Endothelial cell of hepatic sinusoid (primary cell): Measurements from ENCODE around the gene IMPG1.
"Not testable (repeated sequence)": the region's sequence is repeated elsewhere in the genome, so short reads cannot be mapped to it uniquely, and the experiment has no call there.

Experiments
- in situ Hi-C: cut with HindIII; loops from 2 replicates; pipeline ENCODE4 v1.10.0; 2017; ENCODE audit warnings: low sequenced_read_pairs

Gene IMPG1

DNA sequence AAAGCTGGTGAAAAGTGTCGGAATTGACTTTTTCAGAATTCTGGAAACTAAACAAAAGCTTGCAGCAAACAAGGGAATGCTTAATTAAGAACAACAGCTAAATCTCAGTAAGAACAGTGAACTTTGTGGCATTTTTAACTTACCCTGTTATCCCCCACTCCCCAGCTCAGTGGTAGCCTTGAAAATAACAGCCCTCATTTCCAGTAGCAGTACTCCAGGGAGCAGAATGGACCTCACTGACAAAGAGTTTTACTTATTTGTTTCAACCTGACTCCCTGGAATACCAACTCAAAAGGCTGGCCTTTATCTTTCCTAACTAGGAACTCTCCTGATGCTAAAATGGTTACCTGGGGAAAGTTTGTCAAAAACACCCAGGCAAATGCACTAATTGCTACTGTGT lies 108.9 kb downstream of the IMPG1 start:
- in situ Hi-C loops: no loop called here

DNA sequence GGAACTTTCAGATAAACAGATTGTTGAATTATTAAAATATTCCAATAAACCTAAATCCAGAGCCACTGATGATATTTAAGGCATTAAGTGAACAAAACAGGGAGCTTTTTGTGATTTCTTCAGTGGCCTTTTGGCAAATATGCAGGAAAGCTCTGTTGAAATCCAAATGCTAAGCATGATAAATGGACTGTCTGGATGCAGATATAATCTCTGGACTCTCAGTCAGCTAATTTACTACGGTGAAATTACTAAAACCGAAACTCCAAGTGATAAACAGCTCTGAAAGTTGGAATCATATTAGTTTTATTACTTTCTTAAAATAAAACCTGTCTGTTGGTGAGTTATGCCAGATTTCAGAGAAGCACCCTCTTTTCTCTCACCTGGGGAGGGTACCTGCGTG lies 120.3 kb downstream of the IMPG1 start:
- in situ Hi-C loops: no loop called here

DNA sequence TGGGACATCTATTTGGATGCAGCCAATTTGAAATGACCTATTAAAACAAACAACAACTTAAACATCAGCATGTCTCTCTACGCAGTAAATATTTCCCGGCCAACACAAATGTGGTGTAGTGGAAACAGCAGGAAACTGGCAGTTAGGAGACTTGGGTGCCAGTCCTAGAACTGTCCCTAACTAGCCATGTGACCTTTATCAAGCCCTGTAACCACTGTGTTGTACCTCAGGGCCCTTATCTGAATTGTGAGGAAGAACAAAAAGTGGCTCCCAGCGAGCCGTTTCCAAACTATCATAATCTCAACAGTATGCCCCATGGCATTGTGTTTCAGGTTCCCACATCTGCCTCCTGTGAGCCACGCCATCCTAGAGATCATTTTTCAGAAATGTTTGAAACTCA lies 124.5 kb downstream of the IMPG1 start:
- in situ Hi-C loops: no loop called here

DNA sequence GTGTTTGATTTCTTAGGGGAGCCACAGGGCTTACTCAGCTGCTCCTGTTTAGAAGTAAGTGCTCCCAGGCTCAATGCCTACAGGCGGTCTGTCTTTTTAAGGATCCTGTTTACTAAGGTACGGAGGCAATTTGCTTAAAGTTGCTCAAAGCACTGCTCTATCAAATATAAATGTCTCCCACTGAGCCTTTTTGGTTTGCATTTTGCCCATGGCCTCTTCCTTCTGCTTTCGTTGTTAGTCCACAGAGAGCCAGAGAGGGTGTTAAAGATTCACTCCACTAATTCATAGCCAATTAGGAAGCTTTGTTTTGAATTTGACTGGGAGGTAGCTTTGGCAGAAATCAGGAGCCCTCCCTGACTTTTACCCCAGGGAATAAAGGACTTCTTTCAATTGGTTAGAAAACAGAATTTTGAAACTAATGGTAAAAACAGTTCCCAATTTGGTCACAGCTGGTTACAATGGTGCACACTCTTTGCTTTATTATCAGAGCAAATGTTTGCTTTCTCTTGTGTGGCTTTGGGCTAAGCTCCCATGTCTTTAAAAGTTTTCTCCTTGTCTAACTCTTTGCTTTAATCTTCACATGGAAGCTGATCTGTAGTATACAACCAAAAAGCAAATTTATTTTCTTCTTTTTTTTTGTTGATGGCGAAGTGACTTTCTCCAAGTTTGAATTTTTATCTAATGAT lies 126.2 kb downstream of the IMPG1 start:
- in situ Hi-C loops: no loop called here

DNA sequence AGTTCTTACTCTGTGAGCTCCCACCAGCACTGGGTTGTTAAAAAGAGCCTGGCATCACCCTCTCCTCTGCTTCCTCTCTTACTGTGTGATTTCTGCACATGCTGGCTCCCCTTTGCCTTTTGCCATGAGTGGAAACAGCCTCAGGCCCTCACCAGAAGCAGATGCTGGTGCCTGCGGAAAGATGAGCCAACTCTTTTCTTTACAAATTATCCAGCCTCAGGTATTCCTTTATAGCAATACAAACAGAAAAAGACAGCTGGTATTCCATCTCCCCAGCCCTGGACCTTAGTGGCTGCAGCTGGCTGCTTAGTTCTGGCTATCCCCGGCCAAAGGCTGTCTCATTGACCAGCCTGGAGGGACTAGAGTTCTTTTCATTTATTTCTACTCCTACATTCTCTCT lies 129.1 kb downstream of the IMPG1 start:
- in situ Hi-C loops: no loop called here

DNA sequence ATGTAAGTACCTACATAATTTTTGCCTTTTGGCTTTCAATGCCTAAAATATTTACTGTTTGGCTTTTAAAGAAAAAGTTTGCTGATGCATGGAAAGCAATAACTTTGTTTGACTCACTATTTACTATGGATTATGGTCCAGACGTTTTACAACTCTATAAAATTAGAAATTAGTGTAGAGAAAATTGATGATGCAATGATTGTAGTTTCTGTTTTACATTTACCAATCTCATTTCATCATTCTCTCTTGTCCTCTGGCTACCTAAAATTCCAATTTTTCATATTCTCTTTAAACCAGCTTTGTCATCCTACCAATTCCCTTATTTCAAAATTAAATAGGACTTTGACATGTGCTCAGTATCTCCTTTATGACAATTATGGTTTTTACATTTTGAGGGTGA lies 131.0 kb downstream of the IMPG1 start:
- in situ Hi-C loops: no loop called here

DNA sequence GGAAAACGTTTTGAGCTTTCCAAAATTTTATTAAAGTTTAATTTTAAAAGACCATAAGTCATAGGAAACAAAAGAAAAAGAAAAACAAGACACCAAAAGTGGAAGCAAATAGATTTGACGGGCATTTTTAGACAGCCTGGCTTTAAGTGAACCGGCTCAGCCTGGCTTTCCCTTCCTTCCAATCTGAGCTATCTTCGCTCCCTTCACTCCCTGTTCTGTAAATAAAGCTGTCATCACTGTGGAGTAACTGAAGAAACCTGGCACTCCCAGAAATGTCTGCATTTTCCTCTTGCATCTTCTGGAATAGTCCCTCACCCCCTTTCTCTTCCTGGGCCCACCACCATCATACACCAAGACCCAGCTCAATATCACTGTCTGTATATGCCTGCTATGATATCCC lies 131.9 kb downstream of the IMPG1 start:
- in situ Hi-C loops: no loop called here

DNA sequence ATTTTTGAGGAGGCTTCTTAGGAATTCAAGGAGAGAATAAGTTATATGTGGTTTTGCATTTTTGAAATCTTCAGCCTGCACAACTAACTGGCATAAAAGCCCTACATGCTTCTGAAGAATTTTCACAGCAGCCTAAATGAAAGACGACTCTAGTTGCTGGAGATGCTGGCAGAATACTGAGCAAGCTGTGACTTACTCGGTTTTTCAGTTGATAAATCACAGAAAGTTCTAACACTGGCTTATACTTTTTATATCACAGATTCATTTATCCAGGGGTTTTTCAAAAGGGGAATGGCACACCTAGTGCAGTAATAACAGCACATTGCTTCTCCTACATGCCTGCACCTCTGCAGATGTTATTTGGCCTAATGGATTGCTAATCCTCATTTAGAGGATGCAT lies 134.6 kb downstream of the IMPG1 start:
- in situ Hi-C loops: no loop called here

DNA sequence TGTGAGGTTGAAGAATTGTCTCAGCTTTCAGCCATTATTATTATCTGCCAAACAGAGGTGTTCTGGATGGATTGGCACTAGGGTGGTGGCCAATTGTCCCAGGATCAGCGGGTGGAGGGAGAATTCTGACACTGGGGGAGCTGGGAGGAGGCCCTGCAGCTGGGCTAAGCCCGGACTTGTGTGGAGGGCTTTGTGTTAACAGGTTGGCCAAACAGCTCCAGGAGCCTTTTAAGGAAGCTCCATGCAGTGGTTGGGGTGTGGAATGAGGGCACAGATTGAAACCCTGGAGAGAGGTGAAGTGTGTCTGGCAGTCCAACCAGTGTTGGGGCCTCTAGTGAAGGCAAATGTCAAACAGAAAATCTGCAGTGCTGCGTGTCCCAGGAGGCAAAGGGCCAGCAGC lies 135.8 kb downstream of the IMPG1 start:
- in situ Hi-C loops: no loop called here

DNA sequence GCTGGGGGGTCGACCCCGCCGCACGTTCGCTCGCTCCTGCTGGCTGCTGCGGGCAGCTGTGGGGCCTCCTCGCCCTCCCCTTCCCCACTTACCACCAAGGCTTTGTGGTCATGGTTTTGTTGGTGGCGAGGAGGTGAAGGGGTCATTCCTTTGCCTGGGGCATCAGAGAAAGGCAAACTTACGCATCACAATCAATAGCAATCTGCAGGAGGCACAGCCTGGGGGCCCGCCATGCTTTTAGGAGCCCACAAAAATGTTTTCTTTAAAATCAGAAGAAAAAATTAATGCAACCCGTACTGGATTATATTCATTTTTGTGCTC lies 137.0 kb downstream of the IMPG1 start:
- in situ Hi-C loops: no loop called here

DNA sequence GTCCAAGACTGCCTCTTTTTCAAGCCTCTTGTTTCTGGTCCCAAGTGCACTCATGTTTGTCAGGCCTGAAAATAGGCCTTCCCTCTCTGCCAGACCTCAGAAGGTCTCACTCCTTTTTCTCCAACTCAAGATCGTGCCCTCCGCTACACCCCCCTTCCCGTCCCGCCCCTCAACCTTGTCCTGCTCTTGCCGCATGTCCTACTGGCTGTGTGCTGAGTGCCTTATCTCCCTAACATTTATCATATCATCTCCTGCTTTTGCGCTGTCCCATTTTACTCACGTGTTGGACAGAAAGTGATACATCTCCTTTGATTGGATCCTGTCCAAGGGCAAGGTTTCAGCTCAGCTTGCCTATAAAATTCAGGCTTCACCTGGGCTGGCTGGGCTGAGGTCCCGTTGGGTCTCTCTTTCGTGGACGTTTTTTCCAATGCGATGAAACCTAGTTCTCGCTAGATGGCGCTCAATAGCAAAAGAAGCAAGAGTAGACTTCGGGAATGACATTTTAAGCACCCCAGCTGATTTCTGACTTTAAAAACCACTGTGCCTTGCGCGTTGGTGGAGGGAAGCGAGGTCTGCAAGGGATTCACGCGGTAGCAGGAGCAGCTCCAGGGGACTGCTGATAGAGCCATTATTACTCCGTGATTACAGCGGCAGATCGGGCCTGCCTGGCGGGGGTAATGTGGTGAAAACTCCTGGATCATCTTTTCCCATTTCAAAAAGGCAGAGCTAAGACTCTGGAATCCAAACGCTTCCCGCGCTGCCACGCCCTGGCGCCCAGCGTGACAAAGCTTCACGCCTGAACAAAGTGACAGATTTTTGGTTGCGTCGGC lies 137.6 kb downstream of the IMPG1 start:
- in situ Hi-C loops: no loop called here

DNA sequence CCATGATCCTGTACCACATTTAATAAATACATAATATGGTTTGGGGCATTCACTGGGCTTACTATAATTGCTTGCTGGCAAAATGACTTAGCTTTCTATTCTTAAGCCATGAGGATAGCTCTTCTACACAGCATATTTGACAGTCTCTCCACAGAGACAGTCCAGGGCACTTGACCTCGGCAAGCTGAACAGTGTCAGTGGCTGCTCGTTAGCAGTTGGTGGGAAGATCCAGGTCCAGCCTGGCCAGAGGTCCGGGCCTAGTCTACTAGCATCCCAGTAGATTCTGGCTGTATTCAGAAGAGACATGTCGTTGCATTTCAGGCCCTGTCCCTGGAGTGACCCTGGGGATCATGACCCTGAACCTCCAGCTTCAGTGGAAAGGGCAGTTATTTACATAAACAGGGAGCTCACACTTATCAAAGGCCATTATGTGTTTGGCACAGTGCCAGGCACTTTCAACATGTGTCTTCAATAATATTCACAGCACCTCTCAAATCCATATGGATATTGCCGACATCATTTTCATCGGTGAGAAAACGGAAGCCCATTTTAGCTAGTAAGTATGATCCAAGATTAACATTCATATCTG lies 139.0 kb downstream of the IMPG1 start:
- in situ Hi-C loops: no loop called here

DNA sequence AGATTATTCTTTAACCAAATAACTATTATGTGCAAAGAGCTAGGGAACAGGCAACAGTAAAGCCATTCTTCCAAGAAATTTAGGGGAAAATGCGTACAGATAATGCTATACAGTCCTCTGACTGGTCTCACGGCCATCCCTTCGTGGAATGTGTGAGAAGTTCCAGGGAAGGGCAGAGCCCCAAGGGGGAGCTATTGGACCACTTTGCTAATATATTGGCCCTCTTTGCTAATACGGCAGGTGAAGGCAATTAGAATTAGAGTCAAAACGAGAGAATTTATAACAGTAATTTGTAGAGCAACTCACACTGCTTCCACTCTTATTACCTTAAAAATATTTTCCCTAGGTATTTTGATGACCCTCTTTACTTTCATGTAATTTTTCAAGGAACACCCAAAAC lies 140.4 kb downstream of the IMPG1 start:
- in situ Hi-C loops: no loop called here

DNA sequence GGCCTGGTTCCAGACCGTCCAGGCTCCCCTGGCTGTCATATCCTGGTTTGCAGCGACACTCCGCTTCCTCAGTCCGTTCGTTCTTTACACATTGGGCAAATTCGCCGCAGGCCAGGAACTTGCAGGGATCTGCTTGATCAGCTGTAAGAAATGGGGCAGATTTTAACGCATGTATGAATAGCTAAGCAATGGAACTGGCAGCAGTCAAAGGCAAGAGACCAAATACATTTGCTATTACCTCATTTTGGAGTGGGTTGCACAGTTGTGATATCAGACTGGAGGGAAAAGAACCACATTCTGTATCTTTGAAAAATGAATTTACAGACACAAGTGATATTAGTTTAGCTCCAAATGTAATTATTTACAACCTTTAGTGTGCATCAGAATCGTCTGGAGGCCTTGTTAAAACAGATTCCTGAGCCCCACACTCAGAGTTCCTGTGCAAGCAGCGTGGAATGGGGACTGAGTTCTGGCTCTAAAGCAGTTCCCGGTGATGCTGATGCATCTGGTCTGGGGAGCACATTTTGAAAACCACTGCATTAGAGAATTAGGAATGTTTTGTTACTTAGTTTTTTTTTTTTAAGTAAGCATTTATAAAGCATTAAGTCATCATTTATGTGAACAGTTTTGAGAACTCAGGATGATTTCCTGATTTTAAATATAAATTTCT lies 141.3 kb downstream of the IMPG1 start:
- in situ Hi-C loops: no loop called here

DNA sequence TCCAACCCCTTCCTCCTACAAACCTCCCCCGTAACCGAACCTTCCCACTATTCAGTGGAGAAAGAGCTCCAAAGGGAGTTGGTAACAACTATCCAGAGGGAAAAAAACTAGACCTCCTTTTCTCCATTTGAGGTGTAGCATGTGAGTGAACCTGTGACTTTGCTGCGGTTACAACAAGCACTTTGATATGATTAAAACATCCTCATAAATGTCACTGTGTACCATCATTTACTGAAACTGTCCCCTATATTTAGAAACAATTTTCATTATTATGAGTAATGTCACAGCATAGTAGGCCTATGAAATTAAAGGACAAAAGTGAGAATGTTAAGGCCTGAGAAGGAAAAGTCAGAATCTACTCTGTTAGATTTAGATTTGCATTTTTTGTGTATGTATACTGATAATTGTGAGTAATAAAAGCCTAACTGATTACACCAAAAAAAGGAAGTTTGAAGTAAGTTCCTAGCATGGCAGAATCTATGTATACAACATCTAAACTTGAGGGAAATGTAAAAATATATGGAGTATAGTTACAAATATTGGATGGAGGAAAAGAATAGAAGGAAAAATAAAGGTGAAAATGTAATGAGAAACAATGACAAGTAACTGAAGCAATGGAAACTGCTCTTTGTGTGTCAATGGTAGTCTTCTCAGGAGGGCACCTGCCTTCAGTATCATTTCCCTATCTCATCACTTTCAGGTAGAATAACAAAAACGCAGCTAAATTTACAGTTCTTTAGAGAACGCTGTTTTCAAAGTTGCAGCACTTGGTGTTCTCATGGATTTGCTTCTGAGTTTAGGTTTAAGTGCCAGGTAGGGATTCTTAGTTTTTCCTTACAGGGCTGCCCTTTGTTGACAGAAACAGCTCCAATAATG lies 145.9 kb downstream of the IMPG1 start:
- in situ Hi-C loops: no loop called here

DNA sequence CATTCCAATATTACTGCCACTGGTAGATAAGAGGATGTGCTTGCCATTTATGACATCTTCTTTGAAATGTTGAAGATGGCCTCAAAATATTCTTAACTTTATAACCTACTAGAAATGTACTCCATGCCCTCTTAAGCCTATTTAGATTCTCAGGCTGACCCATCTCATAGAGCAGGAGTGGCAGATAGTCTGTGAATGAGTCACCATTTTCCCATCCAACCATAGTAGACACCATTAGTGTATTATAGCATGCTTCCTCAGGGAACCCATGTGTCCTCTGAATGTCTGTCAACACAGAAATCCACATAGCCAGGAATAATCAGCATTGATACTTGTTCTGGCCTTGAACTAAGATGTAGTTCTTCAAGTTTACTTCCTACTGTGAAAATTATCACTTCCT lies 150.2 kb downstream of the IMPG1 start:
- in situ Hi-C loops: no loop called here

DNA sequence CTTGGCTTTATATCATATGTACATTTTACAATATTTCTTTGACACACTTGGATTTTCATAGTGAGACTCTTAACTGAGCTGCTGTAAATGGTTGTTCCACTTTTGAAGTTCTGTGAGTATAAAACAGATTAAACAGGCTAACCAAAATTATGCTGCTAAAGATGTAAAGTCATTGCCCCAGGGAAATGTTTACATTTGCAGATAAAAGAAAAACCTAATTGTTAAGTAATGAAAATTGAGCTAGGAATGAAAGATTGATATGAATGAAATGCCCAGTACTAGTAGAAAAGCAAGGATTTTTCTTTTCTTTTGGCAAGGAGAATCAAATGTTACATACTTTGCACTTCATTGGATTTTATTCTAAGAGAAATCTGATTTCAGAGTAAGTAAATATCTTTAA lies 159.4 kb downstream of the IMPG1 start:
- in situ Hi-C loops: no loop called here

DNA sequence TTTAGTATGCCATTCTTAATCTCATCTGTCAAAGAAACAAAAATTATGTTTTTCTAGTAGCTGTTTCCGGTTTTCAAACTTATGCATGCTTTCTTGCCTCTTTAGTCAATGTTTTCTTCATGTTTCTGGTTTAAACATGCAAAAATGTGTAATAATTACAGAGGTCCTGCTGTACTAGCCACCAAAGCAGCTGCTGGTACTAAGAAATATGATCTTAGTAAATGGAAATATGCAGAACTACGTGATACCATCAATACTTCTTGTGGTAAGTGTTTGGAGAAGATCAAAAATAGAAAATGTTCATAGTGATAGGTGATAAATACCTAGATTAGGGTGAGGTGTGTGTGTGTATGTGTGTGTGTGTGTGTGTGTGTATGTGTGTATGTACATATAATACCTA lies 165.0 kb downstream of the IMPG1 start:
- in situ Hi-C loops: no loop called here

DNA sequence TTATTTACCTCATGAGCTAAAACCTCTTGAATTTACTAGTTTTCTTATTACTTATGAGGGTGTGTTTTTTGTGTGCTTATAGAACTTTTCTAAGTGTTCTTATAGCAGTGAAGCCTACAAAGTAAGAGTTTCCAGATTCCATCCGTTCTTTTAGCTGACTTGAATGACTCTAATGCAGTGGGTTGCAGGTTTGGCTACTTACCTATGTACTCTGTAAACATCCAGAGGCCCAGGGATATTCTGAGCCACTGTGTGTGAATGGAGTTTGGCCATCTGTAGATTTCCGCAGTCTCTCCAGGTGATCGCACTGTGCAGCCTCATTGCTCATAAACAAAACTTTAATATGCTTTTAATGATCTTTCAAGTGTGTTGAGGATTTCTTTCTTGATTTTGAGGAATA lies 165.6 kb downstream of the IMPG1 start:
- in situ Hi-C loops: no loop called here

DNA sequence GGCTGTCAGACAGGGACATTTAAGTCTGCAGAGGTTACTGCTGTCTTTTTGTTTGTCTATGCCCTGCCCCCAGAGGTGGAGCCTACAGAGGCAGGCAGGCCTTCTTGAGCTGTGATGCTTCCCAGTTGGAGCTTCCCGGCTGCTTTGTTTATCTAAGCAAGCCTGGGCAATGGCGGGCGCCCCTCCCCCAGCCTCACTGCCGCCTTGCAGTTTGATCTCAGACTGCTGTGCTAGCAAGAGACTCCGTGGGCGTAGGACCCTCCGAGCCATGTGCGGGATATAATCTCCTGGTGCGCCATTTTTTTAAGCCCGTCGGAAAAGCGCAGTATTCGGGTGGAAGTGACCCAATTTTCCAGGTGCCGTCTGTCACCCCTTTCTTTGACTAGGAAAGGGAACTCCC lies 167.3 kb downstream of the IMPG1 start:
- in situ Hi-C loops: not testable (repeated sequence)

DNA sequence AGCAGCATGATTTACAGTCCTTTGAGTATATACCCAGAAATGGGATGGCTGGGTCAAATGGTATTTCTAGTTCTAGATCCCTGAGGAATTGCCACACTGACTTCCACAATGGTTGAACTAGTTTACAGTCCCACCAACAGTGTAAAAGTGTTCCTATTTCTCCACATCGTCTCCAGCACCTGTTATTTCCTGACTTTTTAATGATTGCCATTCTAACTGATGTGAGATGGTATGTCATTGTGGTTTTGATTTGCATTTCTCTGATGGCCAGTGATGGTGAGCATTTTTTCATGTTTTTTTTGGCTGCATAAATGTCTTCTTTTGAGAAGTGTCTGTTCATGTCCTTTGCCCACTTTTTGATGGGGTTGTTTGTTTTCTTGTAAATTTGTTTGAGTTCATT lies 172.2 kb downstream of the IMPG1 start:
- in situ Hi-C loops: not testable (repeated sequence)
